Tibial artery (tissue), 4 donors: Measurements from ENCODE around the gene MAGI2.

Experiments used
- DNase-seq, 2 donors: peaks; one replicate each; pipeline ENCODE4 v3.0.0-alpha.2; 2019
- H3K27ac ChIP-seq, 2 donors: fragments of 200-600 bp; sonication (generic) in 1 of 2; 1 replicate in 1 of 2; 2 replicates in 1 of 2; pipeline ENCODE4 v1.5.1; 2018 to 2019; ENCODE audit warnings: mild to moderate bottlenecking in 1 of 2
- H3K27me3 ChIP-seq, 2 donors: fragments of 200-600 bp; sonication (generic) in 1 of 2; one replicate each; pipeline versions ENCODE4 v1.5.1 to v1.6.0; 2016 to 2019
- H3K36me3 ChIP-seq, 3 donors: fragments of 200-600 bp; sonication (generic) in 2 of 3; one replicate each; pipeline ENCODE4 v1.5.1; 2016 to 2019; ENCODE audit warnings: mild to moderate bottlenecking in 2 of 3
- H3K4me1 ChIP-seq, 4 donors: fragments of 200-600 bp; sonication (generic) in 2 of 4; 1 replicate in 3 of 4; 2 replicates in 1 of 4; pipeline ENCODE4 v1.5.1; 2016 to 2019
- H3K4me3 ChIP-seq, 2 donors: fragments of 200-600 bp; sonication (generic) in 1 of 2; 1 replicate in 1 of 2; 2 replicates in 1 of 2; pipeline ENCODE4 v1.5.1; 2018 to 2019; ENCODE audit warnings: mild to moderate bottlenecking in 2 of 2
- H3K9me3 ChIP-seq, 3 donors: fragments of 200-600 bp; sonication (generic) in 1 of 3; one replicate each; pipeline ENCODE4 v1.5.1; 2016 to 2019
- CTCF ChIP-seq, 2 experiments: fragments of 200-600 bp in 1 of 2; fragments of 450-650 bp in 1 of 2; IDR thresholded peaks; one replicate each; pipeline ENCODE4 v1.5.1; 2017 to 2019; ENCODE audit warnings: antibody characterized with exemption in 2 of 2, mild to moderate bottlenecking in 1 of 2, moderate library complexity in 1 of 2
- intact Hi-C: fragments of 100-400 bp; cut with DNase I; formaldehyde crosslinking; loops from one replicate; pipeline ENCODE4 v1.15.0; 2023; ENCODE audit warnings: low total_unique reads

The MAGI2 gene

GRCh38 chr7:77967429-77967828 is 1486.0 kb downstream of the MAGI2 start:
- intact Hi-C loops: no loop called here
- no peak for DNase-seq

More at GRCh38 chr7:77967429-77967828, 1486.0 kb downstream of the MAGI2 start:
- no peak overlapping the region for H3K27ac ChIP-seq
- TF ChIP-seq CTCF (IDR thresholded peaks at IDR 0.05): no peak
- H3K4me3 ChIP-seq: no peak overlapping the region
- no peaks in the 10 kb centered on the region for H3K36me3 ChIP-seq
- no peaks in the 10 kb centered on the region for H3K9me3 ChIP-seq
- no peaks in the 10 kb centered on the region for H3K27me3 ChIP-seq
- no peaks in the 10 kb centered on the region for H3K4me1 ChIP-seq
